HG02798 (cell line): Measurements from ENCODE around the gene TXLNG.

ENCODE experiments used
- ATAC-seq: cut with Tn5 transposase; IDR thresholded peaks from one replicate; pipeline ENCODE4 v1.9.1; 2021; ENCODE audit warnings: mild to moderate bottlenecking; ENCODE audit not compliant: unreplicated experiment, poor library complexity

The TXLNG gene

GRCh38 chrX:16870095-16870861, 84.0 kb downstream of the TXLNG start, which contains the start of gene RBBP7:
Gene RBBP7, minus strand, starts transcription at chrX:16870362. Its CDS starts 309 bp downstream, at chrX:16870053.
- ATAC-seq = peak; percentile 86

DNA sequence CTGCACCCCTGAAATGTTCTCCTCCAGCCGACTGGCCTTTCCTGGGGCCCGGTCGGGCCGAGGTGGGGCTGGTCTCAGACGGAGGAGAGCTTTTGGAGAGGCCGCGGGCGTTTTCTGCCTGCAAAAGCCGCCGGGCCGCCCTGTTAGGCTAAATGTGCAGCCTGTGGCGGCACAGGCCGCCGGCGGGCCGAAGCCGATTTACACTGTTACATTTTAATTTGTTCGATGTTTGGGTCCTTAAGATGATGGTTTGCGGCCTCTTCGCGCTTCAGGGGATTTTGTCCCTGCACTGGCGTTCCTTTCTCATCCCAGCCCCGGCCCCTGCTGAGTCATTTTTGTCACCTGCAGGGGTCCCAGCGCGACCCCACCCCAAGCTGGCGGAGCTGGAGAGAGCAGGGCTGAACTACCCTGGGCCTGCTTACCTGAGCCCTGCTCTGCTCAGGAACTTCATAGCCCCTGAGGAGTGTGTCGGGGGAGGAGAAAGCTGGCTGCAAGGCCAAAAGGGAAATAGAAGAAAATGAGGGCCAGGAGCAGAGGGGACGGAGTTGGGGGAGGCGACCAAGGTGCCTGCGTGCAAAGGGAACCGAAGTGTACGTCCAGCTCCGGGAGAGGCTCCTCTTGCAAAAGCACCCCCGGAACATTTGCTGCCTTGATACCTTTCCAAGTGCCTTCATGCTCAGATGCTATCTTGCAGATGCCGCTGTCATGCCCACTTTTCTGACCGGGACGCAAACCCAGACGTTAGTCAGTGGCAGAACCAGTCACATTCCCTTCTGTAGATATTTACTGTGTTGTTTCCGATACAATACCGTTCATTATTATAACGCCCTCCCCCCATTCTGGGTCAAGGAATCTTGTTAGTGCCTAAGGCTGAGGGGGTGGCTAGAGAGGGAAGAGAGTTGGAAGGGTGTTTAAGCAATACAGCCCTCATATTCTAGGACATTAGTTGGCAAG, 84.9 kb downstream of the TXLNG start:
- ATAC-seq = no peak

- no peak for ATAC-seq
These were observed 86.8 kb downstream of the TXLNG start for GRCh38 chrX:16873106-16873505.

GRCh38 chrX:16874458-16875095, 88.3 kb downstream of the TXLNG start:
- no peak for ATAC-seq

DNA sequence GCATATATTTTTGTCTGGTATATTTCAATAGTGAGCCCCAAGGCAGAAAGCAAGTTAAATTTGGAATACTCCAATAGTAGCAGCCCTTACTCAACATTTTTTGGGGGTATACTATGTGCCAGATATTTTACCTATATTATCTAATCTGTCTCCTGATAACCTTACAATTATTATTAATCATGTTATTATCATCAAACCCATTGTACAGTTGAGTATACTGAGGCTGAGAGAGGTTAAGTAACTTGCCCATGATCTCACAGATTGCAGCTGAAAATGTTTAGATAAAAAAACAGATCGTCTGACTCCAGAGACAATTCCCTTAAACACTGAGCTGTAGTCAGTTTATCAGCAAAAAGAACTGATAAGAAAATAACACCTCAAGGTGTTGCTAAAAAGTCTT, 90.4 kb downstream of the TXLNG start:
- no peak for ATAC-seq

- peak; percentile 76 for ATAC-seq
These were observed 95.9 kb downstream of the TXLNG start for GRCh38 chrX:16882169-16882568.

DNA sequence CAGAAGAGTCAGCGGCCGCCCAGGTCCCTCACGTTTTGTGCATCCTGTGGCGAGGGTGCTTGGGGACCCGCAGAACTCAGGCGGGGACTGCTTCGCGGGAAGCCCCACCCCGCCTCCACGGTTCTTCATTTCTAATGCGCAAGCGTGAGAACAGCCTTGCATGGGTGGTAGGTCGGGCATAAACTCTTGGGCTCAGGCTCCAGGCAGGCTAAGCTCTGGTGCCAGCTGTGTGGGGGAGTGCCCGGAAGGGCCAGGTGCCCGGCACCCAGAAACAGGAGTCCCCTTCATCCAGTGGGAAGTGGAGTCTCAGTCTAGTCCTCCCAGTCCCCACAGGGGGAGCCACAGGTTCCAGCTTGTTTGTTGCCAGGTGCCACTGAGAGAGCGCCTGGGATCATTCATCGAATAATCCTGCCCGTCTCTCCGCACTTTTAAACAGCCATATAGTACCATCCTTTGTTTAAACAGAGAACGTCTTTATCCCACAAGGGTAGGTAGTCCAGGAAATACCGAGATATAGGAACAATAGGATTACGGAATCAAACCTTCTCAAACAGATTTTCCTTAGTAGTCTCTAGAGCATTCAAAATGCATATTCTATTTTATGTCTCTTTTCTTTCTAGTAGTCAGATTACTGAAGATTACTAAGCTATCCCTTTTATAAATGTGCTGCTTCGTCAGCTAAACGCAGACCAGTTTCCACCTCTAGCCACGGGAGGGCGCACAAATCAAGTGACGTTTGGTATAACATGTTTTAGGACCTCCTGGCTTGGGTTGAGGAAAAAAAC, 96.6 kb downstream of the TXLNG start:
- peak; percentile 79 for ATAC-seq

GRCh38 chrX:16883487-16883804, 97.2 kb downstream of the TXLNG start:
- no peak for ATAC-seq

DNA sequence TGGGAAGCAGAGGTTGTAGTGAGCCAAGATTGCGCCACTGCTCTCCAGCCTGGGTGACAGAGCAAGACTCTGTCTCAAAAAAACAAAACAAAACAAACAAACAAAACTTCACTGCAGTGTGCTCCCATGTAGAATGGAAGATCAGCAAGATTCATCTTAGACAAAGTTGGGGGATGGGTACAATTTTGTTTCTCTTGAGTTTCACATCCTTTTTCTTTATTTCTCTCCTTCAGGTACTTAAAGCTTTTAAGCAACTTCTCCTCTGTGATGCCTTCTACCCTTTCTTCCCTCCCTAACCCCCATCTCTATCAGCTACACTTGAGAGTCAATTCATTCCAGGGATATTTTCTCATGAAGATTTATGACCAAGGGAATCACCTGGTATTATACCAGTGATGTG, 99.4 kb downstream of the TXLNG start:
- no peak for ATAC-seq

GRCh38 chrX:16892504-16893362, 106.5 kb downstream of the TXLNG start:
- peak; percentile 78 for ATAC-seq
